ENCODE measurements around the gene MAML1.

MAML1 gene

DNA sequence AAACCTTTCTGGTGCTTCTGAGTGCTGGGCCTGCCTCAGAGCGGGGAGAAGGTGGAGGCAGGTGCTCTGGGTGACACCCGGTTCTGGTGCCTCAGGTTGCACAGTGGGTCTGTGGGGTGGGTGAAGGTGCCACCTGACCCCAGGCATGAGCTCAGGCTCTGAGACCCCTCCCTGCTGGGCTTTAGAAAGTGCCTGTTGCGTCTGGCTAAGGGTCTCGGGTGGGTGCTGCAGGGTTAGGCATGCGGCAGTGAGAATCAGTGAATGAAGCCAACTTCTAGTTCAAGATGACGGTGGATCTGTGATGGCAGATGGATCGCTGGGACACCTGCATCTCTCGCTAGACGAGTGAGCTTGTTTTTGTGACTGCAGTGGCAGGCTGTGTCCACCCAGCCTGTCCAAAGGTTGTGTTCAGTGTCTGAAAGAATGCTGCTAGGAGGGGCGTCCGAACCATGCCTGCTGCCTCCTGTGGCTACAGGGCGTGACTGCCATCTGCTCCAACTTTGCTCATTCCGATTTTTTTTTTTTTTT lies 93.1 kb downstream of the MAML1 start:
- no peak for DNase-seq
